ENCODE measurements around the gene PCSK6. TPM values are rescaled to one million over a fixed set of nuclear protein-coding genes. Genes with fewer than 3 reads are reported as not detected.
"Not testable (repeated sequence)": the region's sequence is repeated elsewhere in the genome, so short reads cannot be mapped to it uniquely, and the experiment has no call there.

Gene PCSK6
- total and polyA plus RNA-seq, 8 donors = 2.8 to 91.5 (median 17.8) TPM

DNA sequence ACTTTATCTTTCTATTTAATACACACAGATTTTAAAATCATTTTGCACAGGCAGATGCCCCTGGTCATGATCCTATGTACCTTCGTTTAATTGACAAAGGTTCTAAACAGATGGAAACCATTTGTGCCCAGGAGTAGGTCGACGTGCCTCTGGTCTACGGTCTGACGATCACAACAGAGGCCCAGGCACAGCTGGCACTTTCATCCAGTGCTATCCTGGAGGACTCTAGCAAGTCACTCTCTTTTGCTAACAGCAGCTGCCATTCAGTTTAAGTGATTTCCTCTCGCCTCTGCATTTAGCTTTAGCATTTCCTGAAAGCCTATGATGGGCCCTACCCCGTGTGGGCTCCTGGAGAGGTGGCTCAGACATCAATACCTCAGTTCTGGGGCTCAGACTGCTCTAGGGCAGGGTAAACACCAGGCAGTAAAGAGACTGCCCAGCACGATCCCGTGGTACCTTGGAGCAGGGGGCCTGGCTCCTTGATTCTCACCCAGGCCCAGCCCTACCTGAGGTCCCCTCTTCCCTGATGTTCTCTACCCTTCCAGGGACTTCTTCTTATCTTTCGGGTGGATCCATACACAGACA lies 111.2 kb downstream of the PCSK6 start:
- H3K4me1 ChIP-seq = peaks cover 3 to 23% (median 13%) of the 10 kb centered on the region in 4 donors
- peaks cover 0 to 14% (median 0%) of the 10 kb centered on the region in 4 donors for H3K36me3 ChIP-seq
- intact Hi-C loops (cut with DNase I; ENCODE audit: low total_unique reads) = no loop called here
- peaks cover 0 to 5% (median 0%) of the 10 kb centered on the region in 3 donors for H3K27me3 ChIP-seq
- H3K4me3 ChIP-seq = no peak overlapping the region
- 77 to 92% (median 88%) methylated on average over 10 of the region's 10 CpGs for WGBS, 5 donors
- H3K27ac ChIP-seq = no peak overlapping the region
- no peak for DNase-seq
- H3K9me3 ChIP-seq = no peaks in the 10 kb centered on the region
- TF ChIP-seq EP300 (IDR thresholded peaks at IDR 0.05) (no peak), POLR2A (IDR thresholded peaks at IDR 0.05) (no peak), POLR2AphosphoS5 (IDR thresholded peaks at IDR 0.05) (no peak)
- TF ChIP-seq, protein P1, sequence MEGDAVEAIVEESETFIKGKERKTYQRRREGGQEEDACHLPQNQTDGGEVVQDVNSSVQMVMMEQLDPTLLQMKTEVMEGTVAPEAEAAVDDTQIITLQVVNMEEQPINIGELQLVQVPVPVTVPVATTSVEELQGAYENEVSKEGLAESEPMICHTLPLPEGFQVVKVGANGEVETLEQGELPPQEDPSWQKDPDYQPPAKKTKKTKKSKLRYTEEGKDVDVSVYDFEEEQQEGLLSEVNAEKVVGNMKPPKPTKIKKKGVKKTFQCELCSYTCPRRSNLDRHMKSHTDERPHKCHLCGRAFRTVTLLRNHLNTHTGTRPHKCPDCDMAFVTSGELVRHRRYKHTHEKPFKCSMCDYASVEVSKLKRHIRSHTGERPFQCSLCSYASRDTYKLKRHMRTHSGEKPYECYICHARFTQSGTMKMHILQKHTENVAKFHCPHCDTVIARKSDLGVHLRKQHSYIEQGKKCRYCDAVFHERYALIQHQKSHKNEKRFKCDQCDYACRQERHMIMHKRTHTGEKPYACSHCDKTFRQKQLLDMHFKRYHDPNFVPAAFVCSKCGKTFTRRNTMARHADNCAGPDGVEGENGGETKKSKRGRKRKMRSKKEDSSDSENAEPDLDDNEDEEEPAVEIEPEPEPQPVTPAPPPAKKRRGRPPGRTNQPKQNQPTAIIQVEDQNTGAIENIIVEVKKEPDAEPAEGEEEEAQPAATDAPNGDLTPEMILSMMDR (IDR thresholded peaks at IDR 0.05) = no peak

DNA sequence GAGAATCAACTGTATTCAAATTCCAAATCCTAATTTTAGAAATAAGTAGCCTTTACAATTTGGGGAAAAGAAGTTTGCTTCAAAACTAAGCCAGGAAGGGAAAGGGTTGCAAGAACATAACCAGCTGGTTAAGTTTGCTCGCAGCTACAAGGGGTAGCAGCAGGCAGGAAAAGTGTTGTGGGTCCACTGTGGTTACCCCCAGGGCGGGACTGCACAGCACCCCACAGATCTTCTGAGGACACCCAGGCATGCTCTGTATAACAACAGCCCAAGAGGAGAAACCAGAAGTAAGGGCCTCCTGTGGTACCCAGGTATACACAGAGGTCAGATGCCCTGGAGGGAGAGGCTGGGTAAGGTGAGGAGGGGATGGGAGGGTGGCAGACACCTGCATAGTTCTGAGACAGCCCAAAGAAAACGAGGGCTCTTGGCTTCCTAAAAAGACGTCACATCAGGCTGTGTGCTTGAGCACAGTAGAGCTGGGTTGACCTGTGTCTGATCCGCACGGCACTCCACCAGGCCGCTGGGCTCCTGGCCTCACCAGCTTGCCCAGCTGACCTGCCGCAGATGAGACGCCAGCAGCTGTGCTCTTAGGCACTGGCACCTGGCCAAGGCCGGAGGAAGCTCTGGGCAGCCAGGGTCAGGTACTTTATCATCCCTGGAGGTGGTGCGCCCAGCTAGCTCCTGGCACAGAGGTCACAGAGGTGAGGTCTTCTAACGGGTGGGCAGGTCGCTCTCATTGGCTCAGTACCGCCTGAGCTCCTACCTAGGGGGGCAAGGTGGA lies 112.7 kb downstream of the PCSK6 start:
- Histone ChIP-seq H3K4me1 (peaks cover 15 to 31% (median 22%) of the 10 kb centered on the region in 4 donors), H3K27ac (no peak overlapping the region), H3K36me3 (peaks cover 0 to 14% (median 0%) of the 10 kb centered on the region in 4 donors), H3K9me3 (no peaks in the 10 kb centered on the region), H3K27me3 (peaks cover 0 to 11% (median 0%) of the 10 kb centered on the region in 3 donors), H3K4me3 (no peak overlapping the region)
- no peak for TF ChIP-seq POLR2A (IDR thresholded peaks at IDR 0.05)
- TF ChIP-seq POLR2AphosphoS5 (IDR thresholded peaks at IDR 0.05) = no peak
- TF ChIP-seq EP300 (IDR thresholded peaks at IDR 0.05) = no peak
- intact Hi-C loops (cut with DNase I; ENCODE audit: low total_unique reads) = no loop called here
- no peak for DNase-seq
- 75 to 84% (median 81%) methylated on average over 14 of the region's 14 CpGs for WGBS, 5 donors

DNA sequence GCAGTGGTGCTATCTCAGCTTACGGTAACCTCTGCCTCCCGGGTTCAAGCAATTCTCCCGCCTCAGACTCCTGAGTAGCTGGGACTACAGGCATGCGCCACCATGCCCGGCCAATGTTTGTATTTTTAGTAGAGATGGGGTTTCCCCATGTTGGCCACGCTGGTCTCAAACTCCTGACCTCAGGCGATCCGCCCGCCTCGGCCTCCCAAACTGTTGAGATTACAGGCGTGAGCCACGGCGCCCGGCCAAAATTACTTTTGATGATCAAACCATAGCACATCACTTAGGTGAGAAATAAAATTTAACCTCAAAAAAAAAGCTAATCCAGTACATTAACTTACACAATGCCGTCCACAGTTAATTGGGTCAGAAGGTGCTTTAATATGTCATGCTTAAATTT lies 114.5 kb downstream of the PCSK6 start:
- DNase-seq; H3K9me3 ChIP-seq; H3K36me3 ChIP-seq; H3K27ac ChIP-seq; H3K4me3 ChIP-seq; intact Hi-C loops (cut with DNase I; ENCODE audit: low total_unique reads): not testable (repeated sequence)
- H3K27me3 ChIP-seq = peaks cover 0 to 20% (median 0%) of the 10 kb centered on the region in 3 donors
- H3K4me1 ChIP-seq = peaks cover 15 to 34% (median 22%) of the 10 kb centered on the region in 4 donors
- 35 to 78% (median 55%) methylated on average over 15 of the region's 15 CpGs for WGBS, 5 donors

DNA sequence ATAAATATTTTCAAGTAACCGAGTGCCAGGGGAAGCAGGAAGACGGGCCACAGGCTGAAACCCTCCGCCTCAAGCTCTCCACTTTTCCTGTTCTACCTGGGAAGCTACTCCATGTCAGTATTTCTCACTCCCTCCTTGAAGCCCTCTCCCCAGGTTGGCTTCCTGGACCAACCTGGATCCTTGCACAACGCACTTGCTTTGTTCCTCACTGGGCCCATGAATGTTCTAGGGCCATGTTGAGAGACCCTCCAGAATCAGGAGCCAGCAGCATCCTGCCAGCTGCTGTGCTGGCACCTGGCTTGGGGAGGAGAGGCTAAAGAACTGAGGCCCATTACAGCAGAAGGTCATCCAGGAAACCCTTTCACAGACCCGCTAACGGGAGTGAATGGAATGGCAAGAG lies 115.2 kb downstream of the PCSK6 start:
- Histone ChIP-seq H3K27ac (no peak overlapping the region), H3K36me3 (peaks cover 0 to 9% (median 0%) of the 10 kb centered on the region in 4 donors), H3K4me3 (no peak overlapping the region), H3K4me1 (peaks cover 15 to 34% (median 22%) of the 10 kb centered on the region in 4 donors), H3K9me3 (no peaks in the 10 kb centered on the region), H3K27me3 (peaks cover 0 to 20% (median 0%) of the 10 kb centered on the region in 3 donors)
- no peak for DNase-seq
- intact Hi-C loops (cut with DNase I; ENCODE audit: low total_unique reads) = no loop called here
- 62 to 83% (median 78%) methylated on average over 6 of the region's 6 CpGs for WGBS, 5 donors
- TF ChIP-seq POLR2A (IDR thresholded peaks at IDR 0.05) (no peak), POLR2AphosphoS5 (IDR thresholded peaks at IDR 0.05) (no peak), EP300 (IDR thresholded peaks at IDR 0.05) (no peak)
- TF ChIP-seq, protein P1 (IDR thresholded peaks at IDR 0.05) = no peak

DNA sequence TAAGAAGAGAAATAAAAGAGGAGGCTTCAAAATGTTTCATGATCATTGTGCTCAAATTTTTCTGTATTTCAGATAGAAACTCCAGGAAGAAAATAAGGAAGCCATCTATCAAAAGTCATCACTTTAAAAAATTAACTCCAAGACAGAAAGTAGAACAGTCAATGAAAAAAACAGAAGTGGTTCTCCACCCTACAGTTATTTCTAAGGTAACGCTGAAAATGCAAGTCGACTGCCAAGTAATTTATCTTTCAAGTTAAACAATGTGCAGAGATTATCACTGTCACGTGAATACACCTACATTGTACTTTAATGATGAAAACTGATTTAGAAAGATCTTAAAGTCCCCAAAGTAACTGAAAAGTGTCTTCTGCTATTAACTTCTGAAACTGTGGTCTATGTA lies 115.9 kb downstream of the PCSK6 start:
- Histone ChIP-seq H3K4me3 (no peak overlapping the region), H3K4me1 (peaks cover 17 to 38% (median 27%) of the 10 kb centered on the region in 4 donors), H3K36me3 (peaks cover 0 to 2% (median 0%) of the 10 kb centered on the region in 4 donors), H3K27ac (no peak overlapping the region), H3K9me3 (no peaks in the 10 kb centered on the region), H3K27me3 (peaks cover 0 to 20% (median 0%) of the 10 kb centered on the region in 3 donors)
- TF ChIP-seq, protein P1 (IDR thresholded peaks at IDR 0.05) = no peak
- TF ChIP-seq POLR2AphosphoS5 (IDR thresholded peaks at IDR 0.05) (no peak), POLR2A (IDR thresholded peaks at IDR 0.05) (no peak), EP300 (IDR thresholded peaks at IDR 0.05) (no peak)
- intact Hi-C loops (cut with DNase I; ENCODE audit: low total_unique reads) = no loop called here
- no peak for DNase-seq
- WGBS, 5 donors = 12 to 32% (median 19%) methylated on average over 3 of the region's 3 CpGs

Data from stomach (tissue), 9 donors.